HFFc6 (cell line): ENCODE measurements around the gene ABHD8. TPM values are rescaled to one million over a fixed set of nuclear protein-coding genes. Genes with fewer than 3 reads are reported as not detected.

Source experiments
- DNase-seq: peaks from one replicate; pipeline ENCODE4 v3.0.0-alpha.2; 2018
- H3K27ac Mint-ChIP-seq: 2 replicates; pipeline ENCODE4 v1.8.0; 2020; ENCODE audit warnings: mild to moderate bottlenecking, mixed read lengths
- H3K27me3 Mint-ChIP-seq: 2 replicates; pipeline ENCODE4 v1.8.0; 2021; ENCODE audit warnings: mild to moderate bottlenecking, moderate library complexity, mixed read lengths; ENCODE audit not compliant: insufficient read depth
- H3K36me3 Mint-ChIP-seq: 2 replicates; pipeline ENCODE4 v1.8.0; 2021; ENCODE audit warnings: low read depth, mixed read lengths
- H3K4me1 Mint-ChIP-seq: 2 replicates; pipeline ENCODE4 v1.8.0; 2020; ENCODE audit warnings: low read depth, mixed read lengths
- H3K4me3 Mint-ChIP-seq: 2 replicates; pipeline ENCODE4 v1.8.0; 2020; ENCODE audit warnings: mild to moderate bottlenecking, moderate library complexity, mixed read lengths
- H3K9me3 Mint-ChIP-seq: 2 replicates; pipeline ENCODE4 v1.8.0; 2020; ENCODE audit warnings: mild to moderate bottlenecking, mixed read lengths
- total RNA-seq, 6 experiments: library from RNA; stranded (reverse); fragmentation: NEBNext Ultra II Directional; extraction: Animal tissue kit (Norgen Biotek cat#: 25700); gene quantifications; 2 replicates in 1 of 6; 3 replicates in 5 of 6; pipeline ENCODE4 v1.2.3, GENCODE V29; 2021
- TF ChIP-seq, protein P1 (sequence below): fragments of 200-600 bp; sonication (generic); IDR thresholded peaks from 2 replicates; pipeline ENCODE4 v1.5.0; 2021; ENCODE audit warnings: antibody characterized with exemption, mild to moderate bottlenecking

The ABHD8 gene
- total RNA-seq, 6 experiments from 2014 or later = 6.7 to 9.9 (median 8.9) TPM

DNA sequence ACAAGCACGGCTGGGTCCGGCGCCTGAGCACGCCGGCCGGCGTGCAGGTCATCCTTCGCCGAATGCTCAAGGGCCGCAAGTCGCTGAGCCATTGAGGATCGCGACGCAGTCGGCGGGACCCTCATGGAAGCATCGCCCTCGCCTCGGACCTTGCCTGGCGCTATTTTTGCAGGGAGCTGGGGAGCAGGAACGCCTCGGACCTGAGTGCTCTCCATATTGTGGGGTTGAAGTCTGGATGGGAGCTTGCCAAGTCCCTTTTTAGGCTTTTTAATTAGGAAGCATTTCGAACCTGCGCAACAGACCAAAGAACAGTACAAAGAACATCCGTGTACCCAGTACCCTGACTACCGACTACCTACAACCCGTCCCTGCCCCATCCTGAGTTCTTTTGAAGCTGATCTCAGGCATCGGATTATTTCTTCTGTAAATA lies 3.1 kb upstream of the ABHD8 start:
- H3K27me3 Mint-ChIP-seq = no peaks in the 10 kb centered on the region; the same call in none of the 2 replicates
- H3K4me1 Mint-ChIP-seq = peaks cover 52% of the 10 kb centered on the region
- H3K9me3 Mint-ChIP-seq = no peaks in the 10 kb centered on the region
- TF ChIP-seq, protein P1, sequence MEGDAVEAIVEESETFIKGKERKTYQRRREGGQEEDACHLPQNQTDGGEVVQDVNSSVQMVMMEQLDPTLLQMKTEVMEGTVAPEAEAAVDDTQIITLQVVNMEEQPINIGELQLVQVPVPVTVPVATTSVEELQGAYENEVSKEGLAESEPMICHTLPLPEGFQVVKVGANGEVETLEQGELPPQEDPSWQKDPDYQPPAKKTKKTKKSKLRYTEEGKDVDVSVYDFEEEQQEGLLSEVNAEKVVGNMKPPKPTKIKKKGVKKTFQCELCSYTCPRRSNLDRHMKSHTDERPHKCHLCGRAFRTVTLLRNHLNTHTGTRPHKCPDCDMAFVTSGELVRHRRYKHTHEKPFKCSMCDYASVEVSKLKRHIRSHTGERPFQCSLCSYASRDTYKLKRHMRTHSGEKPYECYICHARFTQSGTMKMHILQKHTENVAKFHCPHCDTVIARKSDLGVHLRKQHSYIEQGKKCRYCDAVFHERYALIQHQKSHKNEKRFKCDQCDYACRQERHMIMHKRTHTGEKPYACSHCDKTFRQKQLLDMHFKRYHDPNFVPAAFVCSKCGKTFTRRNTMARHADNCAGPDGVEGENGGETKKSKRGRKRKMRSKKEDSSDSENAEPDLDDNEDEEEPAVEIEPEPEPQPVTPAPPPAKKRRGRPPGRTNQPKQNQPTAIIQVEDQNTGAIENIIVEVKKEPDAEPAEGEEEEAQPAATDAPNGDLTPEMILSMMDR = no peak
- peak overlapping the region; percentile 77 for H3K27ac Mint-ChIP-seq
- peaks cover 12% of the 10 kb centered on the region for H3K36me3 Mint-ChIP-seq
- DNase-seq = no peak
- H3K4me3 Mint-ChIP-seq = peak overlapping the region; percentile 92

DNA sequence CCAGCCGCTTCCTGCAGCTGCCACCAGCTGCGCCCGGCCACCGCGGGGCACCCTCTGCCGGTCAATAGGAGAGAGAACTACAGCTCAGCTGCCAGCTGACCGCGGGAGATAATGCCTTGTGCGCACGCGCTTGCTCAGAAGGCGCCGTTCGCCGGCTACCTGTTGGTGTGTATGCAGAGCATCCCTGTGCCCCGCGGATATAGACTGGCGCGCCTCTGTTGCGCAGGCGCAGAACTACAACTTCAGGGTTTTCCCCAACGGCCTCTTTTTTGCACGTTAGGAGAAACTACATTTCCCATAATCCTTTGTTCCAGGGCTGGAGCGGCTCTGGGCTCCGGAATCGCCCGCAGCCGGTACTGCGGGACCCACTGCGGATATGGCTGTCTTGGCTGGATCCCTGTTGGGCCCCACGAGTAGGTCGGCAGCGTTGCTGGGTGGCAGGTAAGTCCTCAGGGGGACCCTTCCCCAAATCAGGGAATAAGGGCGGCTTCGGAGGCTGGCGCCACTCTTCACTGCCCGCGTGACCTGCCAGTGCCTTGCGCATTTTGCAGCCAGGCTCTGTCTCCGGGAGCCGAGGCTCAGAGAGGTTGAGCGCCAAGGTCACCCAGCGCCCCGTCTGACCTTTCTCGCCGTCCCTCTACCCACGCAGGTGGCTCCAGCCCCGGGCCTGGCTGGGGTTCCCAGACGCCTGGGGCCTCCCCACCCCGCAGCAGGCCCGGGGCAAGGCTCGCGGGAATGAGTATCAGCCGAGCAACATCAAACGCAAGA lies 2.5 kb upstream of the ABHD8 start, which contains the start of gene MRPL34:
Gene MRPL34 (plus strand): TSS at position 356 of the 768 bp plus-strand sequence. CDS start 21 bp downstream, at position 377.
- peak; percentile 99 for DNase-seq
- peak within 1 kb of the TSS; percentile 92 for H3K4me3 Mint-ChIP-seq
- H3K36me3 Mint-ChIP-seq = peaks cover 12% of the 10 kb centered on the region

DNA sequence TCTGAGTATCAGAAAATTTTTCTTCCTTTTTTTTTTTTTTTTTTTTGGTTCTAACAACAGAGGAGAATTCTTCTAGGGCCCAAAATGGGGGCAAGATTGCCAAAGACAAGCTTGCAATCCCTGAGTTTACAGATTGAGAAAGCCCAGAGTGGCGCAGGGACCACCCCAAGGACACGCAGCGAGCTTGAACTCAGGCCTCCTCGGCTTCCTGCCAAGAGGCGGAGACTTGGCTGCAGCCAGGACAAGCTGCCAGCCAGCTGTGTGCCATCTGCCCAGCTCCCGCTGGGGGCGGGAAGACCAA lies 1.9 kb upstream of the ABHD8 start:
- H3K9me3 Mint-ChIP-seq = no peaks in the 10 kb centered on the region
- H3K36me3 Mint-ChIP-seq = peaks cover 10% of the 10 kb centered on the region
- H3K4me1 Mint-ChIP-seq = peaks cover 43% of the 10 kb centered on the region
- DNase-seq = no peak
- peak overlapping the region; percentile 53 for H3K27ac Mint-ChIP-seq
- H3K4me3 Mint-ChIP-seq = peak overlapping the region; percentile 92
- H3K27me3 Mint-ChIP-seq = no peaks in the 10 kb centered on the region; the same call in none of the 2 replicates
- TF ChIP-seq, protein P1 = no peak

More for the DNA sequence above, 2.5 kb upstream of the ABHD8 start, which contains the start of gene MRPL34:
- Mint-ChIP-seq H3K9me3 (no peaks in the 10 kb centered on the region), H3K27me3 (no peaks in the 10 kb centered on the region; the same call in none of the 2 replicates), H3K27ac (peak within 1 kb of the TSS; percentile 77), H3K4me1 (peaks cover 48% of the 10 kb centered on the region)
- TF ChIP-seq, protein P1 = peak; percentile 85

DNA sequence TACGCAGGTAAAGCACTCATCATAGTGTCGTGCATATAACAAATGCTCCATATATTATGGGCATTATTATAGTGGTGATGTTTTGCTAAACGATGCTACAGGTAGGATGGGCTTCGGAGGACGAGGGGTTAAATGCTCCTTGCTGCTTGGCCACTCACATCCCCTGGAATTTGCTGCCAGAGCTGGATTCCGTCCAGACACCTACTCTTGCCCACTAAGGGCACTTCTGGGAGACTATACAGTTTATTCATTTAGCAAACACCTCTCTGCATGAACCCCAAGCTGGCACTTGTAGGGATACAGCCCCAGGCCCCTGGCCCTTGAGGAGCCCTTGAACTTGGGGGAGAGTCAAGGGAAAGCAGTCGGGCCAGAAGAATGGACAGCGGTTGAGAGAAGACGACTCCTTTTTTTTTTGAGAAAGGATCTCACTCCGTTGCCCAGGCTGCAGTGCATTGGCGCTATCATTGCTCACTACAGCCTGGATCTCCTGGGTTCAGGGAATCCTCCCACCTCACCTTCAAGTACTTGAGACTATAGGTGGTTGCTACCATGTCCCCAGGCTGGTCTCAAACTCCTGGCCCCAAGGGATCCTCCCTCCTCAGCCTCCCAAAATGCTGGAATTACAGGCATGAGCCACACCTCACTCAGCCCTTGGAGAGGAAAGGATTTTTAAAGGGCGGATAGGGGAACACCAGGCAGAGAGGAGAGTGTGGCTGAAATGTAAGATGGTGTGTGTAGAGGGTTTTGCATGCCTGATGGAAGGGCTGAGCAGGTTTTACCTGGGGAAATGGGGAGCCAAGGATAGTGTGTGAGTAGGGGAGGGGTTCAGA lies 1.4 kb upstream of the ABHD8 start:
- H3K9me3 Mint-ChIP-seq = no peaks in the 10 kb centered on the region
- peak overlapping the region; percentile 53 for H3K27ac Mint-ChIP-seq
- DNase-seq = no peak
- peak overlapping the region; percentile 92 for H3K4me3 Mint-ChIP-seq
- peaks cover 7% of the 10 kb centered on the region; the same call in 1 of the 2 replicates for H3K36me3 Mint-ChIP-seq
- peaks cover 41% of the 10 kb centered on the region for H3K4me1 Mint-ChIP-seq
- TF ChIP-seq, protein P1 = no peak
- no peaks in the 10 kb centered on the region; the same call in none of the 2 replicates for H3K27me3 Mint-ChIP-seq

DNA sequence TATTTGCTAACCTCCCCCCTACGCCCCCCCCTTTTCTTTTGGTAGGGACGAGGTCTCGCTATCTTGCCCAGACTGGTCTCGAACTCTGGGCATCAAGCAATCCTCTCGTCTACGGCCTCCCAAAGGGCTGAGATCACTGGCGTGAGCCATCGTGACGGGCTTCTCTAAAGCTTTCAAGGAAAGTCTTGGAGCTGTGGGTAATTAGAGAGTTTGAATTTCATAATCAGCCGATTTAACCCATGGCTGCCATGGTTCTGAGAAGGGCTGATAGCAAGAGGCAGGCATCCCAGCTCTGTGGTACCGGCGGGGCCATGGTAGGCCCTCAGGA lies 679 bp upstream of the ABHD8 start:
- peaks cover 41% of the 10 kb centered on the region for H3K4me1 Mint-ChIP-seq
- 0 out of 2 replicates have a peak overlapping the region, but pooled peaks have one; percentile 31 for H3K27ac Mint-ChIP-seq
- TF ChIP-seq, protein P1 = no peak
- peak overlapping the region; percentile 73 for H3K4me3 Mint-ChIP-seq
- no peaks in the 10 kb centered on the region for H3K9me3 Mint-ChIP-seq
- DNase-seq = no peak
- H3K36me3 Mint-ChIP-seq = peaks cover 7% of the 10 kb centered on the region; the same call in 1 of the 2 replicates
- H3K27me3 Mint-ChIP-seq = no peaks in the 10 kb centered on the region; the same call in none of the 2 replicates
